Ishikawa (cell line): ENCODE results near the gene ANK3.

ENCODE experiments used
- CEBPB ChIP-seq: IDR thresholded peaks from 2 replicates; pipeline ENCODE4 v1.6.1; 2012
- CREB1 ChIP-seq: IDR thresholded peaks from 2 replicates; pipeline ENCODE4 v1.6.1; 2012; ENCODE audit warnings: low read depth
- EGR1 ChIP-seq: IDR thresholded peaks from 2 replicates; pipeline ENCODE4 v1.6.1; 2012
- EP300 ChIP-seq: IDR thresholded peaks from 2 replicates; pipeline ENCODE4 v1.6.1; 2012; ENCODE audit warnings: borderline replicate concordance
- FOXM1 ChIP-seq: IDR thresholded peaks from 2 replicates; pipeline ENCODE4 v1.6.1; 2012; ENCODE audit warnings: low read depth, borderline replicate concordance
- NFIC ChIP-seq: IDR thresholded peaks from 2 replicates; pipeline ENCODE4 v1.6.1; 2012
- RAD21 ChIP-seq: IDR thresholded peaks from 2 replicates; pipeline ENCODE4 v1.6.1; 2012; ENCODE audit warnings: low read depth
- TAF1 ChIP-seq: IDR thresholded peaks from 2 replicates; pipeline ENCODE4 v1.6.1; 2012; ENCODE audit warnings: low read depth, mild to moderate bottlenecking
- TCF12 ChIP-seq: IDR thresholded peaks from 2 replicates; pipeline ENCODE4 v1.6.1; 2012; ENCODE audit warnings: low read depth
- TEAD4 ChIP-seq: IDR thresholded peaks from 2 replicates; pipeline ENCODE4 v1.6.1; 2012
- USF1 ChIP-seq: IDR thresholded peaks from 2 replicates; pipeline ENCODE4 v1.6.1; 2012
- YY1 ChIP-seq: IDR thresholded peaks from 2 replicates; pipeline ENCODE4 v1.6.1; 2012; ENCODE audit warnings: low read depth
- ZBTB7A ChIP-seq: IDR thresholded peaks from 2 replicates; pipeline ENCODE4 v1.6.1; 2012; ENCODE audit warnings: low read depth
- TF ChIP-seq, protein P1 (sequence below): IDR thresholded peaks from 2 replicates; pipeline ENCODE4 v1.6.1; 2012
- TF ChIP-seq, protein P2 (sequence below): IDR thresholded peaks from 2 replicates; pipeline ENCODE4 v1.6.1; 2012; ENCODE audit warnings: low read depth, mild to moderate bottlenecking

The ANK3 gene

GRCh38 chr10:60372436-60372835 lies 17.2 kb downstream of the ANK3 start:
- no peak for TF ChIP-seq RAD21
- no peak for TF ChIP-seq NFIC
- no peak for TF ChIP-seq TAF1
- no peak for TF ChIP-seq EGR1
- no peak for TF ChIP-seq FOXM1
- TF ChIP-seq, protein P1, sequence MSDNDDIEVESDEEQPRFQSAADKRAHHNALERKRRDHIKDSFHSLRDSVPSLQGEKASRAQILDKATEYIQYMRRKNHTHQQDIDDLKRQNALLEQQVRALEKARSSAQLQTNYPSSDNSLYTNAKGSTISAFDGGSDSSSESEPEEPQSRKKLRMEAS = no peak
- no peak for TF ChIP-seq USF1
- no peak for TF ChIP-seq YY1
- TF ChIP-seq, protein P2, sequence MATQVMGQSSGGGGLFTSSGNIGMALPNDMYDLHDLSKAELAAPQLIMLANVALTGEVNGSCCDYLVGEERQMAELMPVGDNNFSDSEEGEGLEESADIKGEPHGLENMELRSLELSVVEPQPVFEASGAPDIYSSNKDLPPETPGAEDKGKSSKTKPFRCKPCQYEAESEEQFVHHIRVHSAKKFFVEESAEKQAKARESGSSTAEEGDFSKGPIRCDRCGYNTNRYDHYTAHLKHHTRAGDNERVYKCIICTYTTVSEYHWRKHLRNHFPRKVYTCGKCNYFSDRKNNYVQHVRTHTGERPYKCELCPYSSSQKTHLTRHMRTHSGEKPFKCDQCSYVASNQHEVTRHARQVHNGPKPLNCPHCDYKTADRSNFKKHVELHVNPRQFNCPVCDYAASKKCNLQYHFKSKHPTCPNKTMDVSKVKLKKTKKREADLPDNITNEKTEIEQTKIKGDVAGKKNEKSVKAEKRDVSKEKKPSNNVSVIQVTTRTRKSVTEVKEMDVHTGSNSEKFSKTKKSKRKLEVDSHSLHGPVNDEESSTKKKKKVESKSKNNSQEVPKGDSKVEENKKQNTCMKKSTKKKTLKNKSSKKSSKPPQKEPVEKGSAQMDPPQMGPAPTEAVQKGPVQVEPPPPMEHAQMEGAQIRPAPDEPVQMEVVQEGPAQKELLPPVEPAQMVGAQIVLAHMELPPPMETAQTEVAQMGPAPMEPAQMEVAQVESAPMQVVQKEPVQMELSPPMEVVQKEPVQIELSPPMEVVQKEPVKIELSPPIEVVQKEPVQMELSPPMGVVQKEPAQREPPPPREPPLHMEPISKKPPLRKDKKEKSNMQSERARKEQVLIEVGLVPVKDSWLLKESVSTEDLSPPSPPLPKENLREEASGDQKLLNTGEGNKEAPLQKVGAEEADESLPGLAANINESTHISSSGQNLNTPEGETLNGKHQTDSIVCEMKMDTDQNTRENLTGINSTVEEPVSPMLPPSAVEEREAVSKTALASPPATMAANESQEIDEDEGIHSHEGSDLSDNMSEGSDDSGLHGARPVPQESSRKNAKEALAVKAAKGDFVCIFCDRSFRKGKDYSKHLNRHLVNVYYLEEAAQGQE = no peak
- no peak for TF ChIP-seq CEBPB
- no peak for TF ChIP-seq EP300
- no peak for TF ChIP-seq TCF12
- no peak for TF ChIP-seq CREB1

DNA sequence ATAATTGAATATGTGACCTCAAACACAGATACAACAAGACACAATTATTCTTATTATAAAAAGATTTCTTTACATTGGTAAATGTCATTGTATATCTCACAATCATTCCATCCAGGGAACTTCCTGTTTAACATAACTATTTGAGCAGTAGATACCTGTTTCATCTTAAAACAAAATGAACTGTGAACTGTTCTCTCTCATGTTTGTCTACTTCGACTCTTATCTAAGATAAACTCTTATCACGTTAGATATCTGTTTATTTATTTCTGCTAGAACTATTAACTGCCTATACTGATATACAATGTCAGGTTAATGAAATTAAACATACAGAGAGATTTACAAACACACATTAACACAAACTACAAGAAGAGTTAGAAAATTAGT lies 20.1 kb downstream of the ANK3 start:
- no peak for TF ChIP-seq TCF12
- no peak for TF ChIP-seq EP300
- no peak for TF ChIP-seq TEAD4
- TF ChIP-seq, protein P2 = no peak
- TF ChIP-seq USF1 = no peak
- TF ChIP-seq NFIC = no peak
- TF ChIP-seq CEBPB = no peak
- no peak for TF ChIP-seq EGR1
- TF ChIP-seq, protein P1 = no peak
- no peak for TF ChIP-seq TAF1
- TF ChIP-seq ZBTB7A = no peak
- TF ChIP-seq RAD21 = no peak
- TF ChIP-seq YY1 = no peak
- no peak for TF ChIP-seq CREB1
- no peak for TF ChIP-seq FOXM1

DNA sequence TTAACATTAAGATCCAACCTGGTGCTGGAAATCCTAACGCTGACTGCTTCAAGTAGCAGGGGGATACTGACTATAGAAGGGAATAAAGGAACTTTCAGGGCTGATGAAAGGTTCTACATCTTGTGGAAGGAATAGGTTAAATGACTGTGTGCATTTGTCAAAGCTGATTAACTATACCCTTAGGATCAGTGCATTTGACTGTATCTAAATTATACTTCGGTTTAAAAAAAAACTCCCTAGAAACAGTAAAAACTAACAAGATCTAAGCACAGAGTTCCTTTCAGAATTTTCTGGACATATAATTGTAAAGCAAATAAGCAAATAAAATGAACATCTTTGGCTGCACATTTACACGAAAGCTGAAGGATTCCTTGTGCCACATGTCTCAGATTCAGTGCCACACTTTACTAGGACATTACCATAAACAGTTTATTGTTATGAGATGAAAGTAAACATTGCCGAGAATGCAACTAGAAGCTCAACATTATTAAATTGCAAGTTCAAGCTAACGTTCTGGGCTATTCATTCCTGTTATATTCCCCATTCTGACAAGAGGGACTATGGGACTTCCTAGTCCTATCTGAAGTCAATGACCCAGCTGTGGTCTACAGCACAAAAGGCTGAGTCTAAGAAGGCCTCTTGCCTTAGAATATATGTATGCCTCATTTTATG lies 20.7 kb downstream of the ANK3 start:
- TF ChIP-seq TCF12 = no peak
- TF ChIP-seq, protein P1 = no peak
- TF ChIP-seq, protein P2 = no peak
- no peak for TF ChIP-seq EGR1
- TF ChIP-seq EP300 = no peak
- TF ChIP-seq USF1 = no peak
- no peak for TF ChIP-seq TAF1
- no peak for TF ChIP-seq TEAD4
- TF ChIP-seq CEBPB = no peak
- TF ChIP-seq RAD21 = no peak
- TF ChIP-seq CREB1 = no peak
- no peak for TF ChIP-seq YY1

- no peak for TF ChIP-seq TCF12
- no peak for TF ChIP-seq EP300
- TF ChIP-seq CEBPB = no peak
- no peak for TF ChIP-seq TAF1
- no peak for TF ChIP-seq CREB1
- TF ChIP-seq ZBTB7A = no peak
- no peak for TF ChIP-seq USF1
- TF ChIP-seq YY1 = no peak
- TF ChIP-seq NFIC = no peak
Measured at GRCh38 chr10:60367901-60368300, 21.8 kb downstream of the ANK3 start.
